Measurements from ENCODE around the gene SFXN4. TPM values are rescaled to one million over a fixed set of nuclear protein-coding genes. Genes with fewer than 3 reads are reported as not detected.

Gene SFXN4
- total RNA-seq, 1 experiment from 2014 or later = 21.9 TPM

GRCh38 chr10:119191881-119192280 is 26.4 kb upstream of the SFXN4 start:
- Mint-ChIP-seq H3K36me3 (ENCODE audit: insufficient read depth in 1 of 3, low read depth in 3 of 3) (no peaks in the 10 kb centered on the region), H3K4me3 (no peak overlapping the region), H3K9me3 (no peaks in the 10 kb centered on the region), H3K4me1 (peaks cover 2 to 7% of the 10 kb centered on the region in 2 experiments; a peak in 2 of 4 replicates), H3K27me3 (ENCODE audit: low read depth) (peaks cover 14% of the 10 kb centered on the region), H3K27ac (peak overlapping the region in 1 of 3 experiments; percentile 35; a peak in 1 of 7 replicates)
- Histone ChIP-seq H3K14ac (ENCODE audit: insufficient read depth, low read length) (no peak overlapping the region), H2BK5ac (ENCODE audit: insufficient read length, low read length) (no peak overlapping the region), H3K4ac (ENCODE audit: low read depth, low read length) (no peak overlapping the region), H2BK120ac (ENCODE audit: low read depth, low read length, poor library complexity, severe bottlenecking) (no peak overlapping the region), H2AFZ (ENCODE audit: low read length) (no peak overlapping the region), H3K9me3 (ENCODE audit: control insufficient read depth, low read depth, low read length) (no peaks in the 10 kb centered on the region), H3K4me1 (ENCODE audit: insufficient read depth, low read length) (no peaks in the 10 kb centered on the region), H2BK15ac (ENCODE audit: low read depth, low read length) (no peak overlapping the region), H3K56ac (ENCODE audit: insufficient read length, low read depth, low read length) (no peak overlapping the region), H3T11ph (ENCODE audit: low read length) (no peak overlapping the region), H3K4me2 (ENCODE audit: insufficient read depth, insufficient read length, low read length) (no peak overlapping the region), H3K79me1 (ENCODE audit: insufficient read depth, low read depth, low read length, poor library complexity, severe bottlenecking) (no peaks in the 10 kb centered on the region), H4K20me1 (ENCODE audit: control insufficient read depth, insufficient read depth, insufficient read length) (no peaks in the 10 kb centered on the region), H4K5ac (ENCODE audit: insufficient read length, low read depth, low read length) (no peak overlapping the region), H2BK20ac (ENCODE audit: low read depth, low read length, poor library complexity, severe bottlenecking) (no peak overlapping the region), H2BK12ac (ENCODE audit: insufficient read length, low read depth, low read length) (no peak overlapping the region), H4K8ac (replicated peaks; ENCODE audit: insufficient read length, low read depth, low read length) (no peak overlapping the region), H3K23ac (ENCODE audit: insufficient read length, low read depth, low read length) (no peak overlapping the region), H3K18ac (ENCODE audit: insufficient read length, low read depth, low read length) (no peak overlapping the region), H4K91ac (ENCODE audit: insufficient read length, low read depth, low read length) (no peak overlapping the region), H3K27me3 (ENCODE audit: insufficient read depth, low read length) (no peaks in the 10 kb centered on the region), H3K79me2 (ENCODE audit: insufficient read depth, low read length) (no peaks in the 10 kb centered on the region), H3K27ac (ENCODE audit: insufficient read length, low read depth, low read length) (no peak overlapping the region), H3K9ac (ENCODE audit: extremely low read depth, insufficient read length, low read length) (no peak overlapping the region), H3K23me2 (ENCODE audit: insufficient read length, low read depth, low read length, poor library complexity, severe bottlenecking) (no peaks in the 10 kb centered on the region), H2AK5ac (ENCODE audit: insufficient read length, low read length) (no peak overlapping the region)
- no peak for TF ChIP-seq CTCF (conservative IDR thresholded peaks at IDR 0.05)
- WGBS (ENCODE audit: extremely low coverage, insufficient read length, low lambda C conversion rate) = no CpG with 5 or more reads among the region's 4 CpGs
- DNase-seq = peak; percentile 38

Data from H9 (cell line).